Smooth muscle cell (in vitro differentiated cells): ENCODE results near the gene SPRY4. TPM values are rescaled to one million over a fixed set of nuclear protein-coding genes. Genes with fewer than 3 reads are reported as not detected.

Experiments used
- DNase-seq: peaks from one replicate; lab custom pipeline; 2025; ENCODE audit not compliant: unreplicated experiment; lab: John Stamatoyannopoulos, UW
- H2AFZ ChIP-seq: fragments of 200-600 bp; sonication (generic); 2 replicates; pipeline ENCODE4 v1.6.0; 2016; ENCODE audit warnings: antibody characterized with exemption, low read depth, mild to moderate bottlenecking
- H3F3A ChIP-seq: fragments of 200-600 bp; sonication (generic); 2 replicates; pipeline ENCODE4 v1.6.0; 2017; ENCODE audit warnings: antibody characterized with exemption, low read depth
- H3K27ac ChIP-seq: fragments of 200-600 bp; sonication (generic); 2 replicates; pipeline ENCODE4 v1.5.1; 2016; ENCODE audit warnings: low read depth, mild to moderate bottlenecking
- H3K27me3 ChIP-seq: fragments of 200-600 bp; sonication (generic); 2 replicates; pipeline ENCODE4 v1.6.1; 2016; ENCODE audit warnings: low read depth, mild to moderate bottlenecking
- H3K36me3 ChIP-seq: fragments of 200-600 bp; sonication (generic); 2 replicates; pipeline ENCODE4 v1.5.1; 2016; ENCODE audit warnings: low read depth
- H3K4me1 ChIP-seq: fragments of 200-600 bp; sonication (generic); 2 replicates; pipeline ENCODE4 v1.5.1; 2016; ENCODE audit warnings: low read depth
- H3K4me2 ChIP-seq: fragments of 200-600 bp; sonication (generic); 2 replicates; pipeline ENCODE4 v1.6.0; 2016; ENCODE audit warnings: mild to moderate bottlenecking
- H3K4me3 ChIP-seq: fragments of 200-600 bp; sonication (generic); 2 replicates; pipeline ENCODE4 v1.5.1; 2016; ENCODE audit warnings: mild to moderate bottlenecking
- H3K79me2 ChIP-seq: fragments of 200-600 bp; sonication (generic); 2 replicates; pipeline ENCODE4 v1.6.0; 2016; ENCODE audit warnings: low read depth, mild to moderate bottlenecking
- H3K9ac ChIP-seq: fragments of 200-600 bp; sonication (generic); 2 replicates; pipeline ENCODE4 v1.6.0; 2016; ENCODE audit warnings: low read depth
- H3K9me3 ChIP-seq: fragments of 200-600 bp; sonication (generic); replicated peaks from 2 replicates; pipeline ENCODE4 v1.5.1; 2016; ENCODE audit warnings: low read depth
- H4K20me1 ChIP-seq: fragments of 200-600 bp; sonication (generic); 2 replicates; pipeline ENCODE4 v1.6.0; 2016; ENCODE audit warnings: low read depth
- CTCF ChIP-seq: fragments of 200-600 bp; sonication (generic); IDR thresholded peaks from 2 replicates; pipeline ENCODE4 v1.5.1; 2017; ENCODE audit warnings: borderline replicate concordance, mild to moderate bottlenecking, antibody characterized with exemption; ENCODE audit not compliant: insufficient read depth, poor library complexity, severe bottlenecking
- WGBS: methylation state at CpG from one replicate; pipeline ENCODE4 v1.1.7; 2016; ENCODE audit warnings: low lambda C conversion rate; 5-methylcytosine and 5-hydroxymethylcytosine counted together
- polyA plus RNA-seq: library from polyadenylated mRNA; unstranded; fragments of >200 nt; fragmentation: Nextera tagmentation; extraction: Ambion mirVana; gene quantifications from 2 replicates; pipeline ENCODE4 v1.2.1, GENCODE V29; 2016
- total RNA-seq: library from RNA; depleted of rRNA; stranded (reverse); fragments of >200 nt; gene quantifications from 2 replicates; pipeline ENCODE4 v1.2.3, GENCODE V29; 2014

The SPRY4 gene
- total and polyA plus RNA-seq, 2 experiments from 2014 or later, result 49.3 to 74.2 TPM

- H3K4me2 ChIP-seq, result peak overlapping the region; percentile 97
- peak overlapping the region; percentile 88 for H3K9ac ChIP-seq
- H2AFZ ChIP-seq, result no peak overlapping the region
- peaks cover 39% of the 10 kb centered on the region for H3F3A ChIP-seq
- WGBS, result 2% methylated on average over 15 of the region's 15 CpGs
- peaks cover 50% of the 10 kb centered on the region for H3K4me1 ChIP-seq
- peaks cover 68% of the 10 kb centered on the region for H4K20me1 ChIP-seq
- H3K4me3 ChIP-seq, result peak overlapping the region; percentile 90
- DNase-seq, result no peak
- H3K27me3 ChIP-seq, result no peaks in the 10 kb centered on the region
- H3K9me3 ChIP-seq, result no peaks in the 10 kb centered on the region
- H3K27ac ChIP-seq, result peak overlapping the region; percentile 94
- H3K36me3 ChIP-seq, result no peaks in the 10 kb centered on the region
- H3K79me2 ChIP-seq, result peaks cover 69% of the 10 kb centered on the region
- TF ChIP-seq CTCF, result no peak
Observed at GRCh38 chr5:142322747-142323479, 1.9 kb downstream of the SPRY4 start.

- 52% methylated on average over 5 of the region's 5 CpGs for WGBS
- no peak for TF ChIP-seq CTCF
- H3K4me1 ChIP-seq, result peaks cover 44% of the 10 kb centered on the region
- peak overlapping the region; percentile 90 for H3K4me3 ChIP-seq
- DNase-seq, result no peak
- H3K9ac ChIP-seq, result peak overlapping the region; percentile 88
- peaks cover 74% of the 10 kb centered on the region for H3K79me2 ChIP-seq
- H2AFZ ChIP-seq, result no peak overlapping the region
- H3F3A ChIP-seq, result peaks cover 40% of the 10 kb centered on the region
- H4K20me1 ChIP-seq, result peaks cover 74% of the 10 kb centered on the region
- H3K27ac ChIP-seq, result peak overlapping the region; percentile 94
- H3K9me3 ChIP-seq, result no peaks in the 10 kb centered on the region
- H3K36me3 ChIP-seq, result no peaks in the 10 kb centered on the region
- peak overlapping the region; percentile 97 for H3K4me2 ChIP-seq
- no peaks in the 10 kb centered on the region for H3K27me3 ChIP-seq
Observed at GRCh38 chr5:142322403-142322746, 2.4 kb downstream of the SPRY4 start.

- Histone ChIP-seq H3K4me1 (peaks cover 37% of the 10 kb centered on the region), H3K79me2 (peaks cover 88% of the 10 kb centered on the region), H3K4me2 (peak overlapping the region; percentile 97), H3K9me3 (no peaks in the 10 kb centered on the region), H3K4me3 (peak overlapping the region; percentile 90), H3K9ac (peak overlapping the region; percentile 88), H3F3A (peaks cover 37% of the 10 kb centered on the region), H3K27me3 (no peaks in the 10 kb centered on the region), H3K27ac (peak overlapping the region; percentile 65), H2AFZ (no peak overlapping the region), H4K20me1 (peaks cover 87% of the 10 kb centered on the region), H3K36me3 (no peaks in the 10 kb centered on the region)
- 8% methylated on average over 8 of the region's 8 CpGs for WGBS
- no peak for TF ChIP-seq CTCF
- DNase-seq, result no peak
Observed at GRCh38 chr5:142320851-142321560, 3.8 kb downstream of the SPRY4 start.
